Stimulated activated CD4-positive, alpha-beta T cell treated with anti-CD3 and anti-CD28 coated beads, Interleukin-15, amount 100 ng/mL, for 24 hours (primary cell): Measurements from ENCODE around the gene TBC1D13.
A peak's percentile ranks its signal among the peaks of the same experiment; 100 is the strongest.
"Not testable (repeated sequence)": the region's sequence is repeated elsewhere in the genome, so short reads cannot be mapped to it uniquely, and the experiment has no call there.

Experiments used
- DNase-seq: peaks from one replicate; pipeline ENCODE4 v3.0.0-alpha.2; 2020

The TBC1D13 gene, protein sequence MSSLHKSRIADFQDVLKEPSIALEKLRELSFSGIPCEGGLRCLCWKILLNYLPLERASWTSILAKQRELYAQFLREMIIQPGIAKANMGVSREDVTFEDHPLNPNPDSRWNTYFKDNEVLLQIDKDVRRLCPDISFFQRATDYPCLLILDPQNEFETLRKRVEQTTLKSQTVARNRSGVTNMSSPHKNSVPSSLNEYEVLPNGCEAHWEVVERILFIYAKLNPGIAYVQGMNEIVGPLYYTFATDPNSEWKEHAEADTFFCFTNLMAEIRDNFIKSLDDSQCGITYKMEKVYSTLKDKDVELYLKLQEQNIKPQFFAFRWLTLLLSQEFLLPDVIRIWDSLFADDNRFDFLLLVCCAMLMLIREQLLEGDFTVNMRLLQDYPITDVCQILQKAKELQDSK

DNA sequence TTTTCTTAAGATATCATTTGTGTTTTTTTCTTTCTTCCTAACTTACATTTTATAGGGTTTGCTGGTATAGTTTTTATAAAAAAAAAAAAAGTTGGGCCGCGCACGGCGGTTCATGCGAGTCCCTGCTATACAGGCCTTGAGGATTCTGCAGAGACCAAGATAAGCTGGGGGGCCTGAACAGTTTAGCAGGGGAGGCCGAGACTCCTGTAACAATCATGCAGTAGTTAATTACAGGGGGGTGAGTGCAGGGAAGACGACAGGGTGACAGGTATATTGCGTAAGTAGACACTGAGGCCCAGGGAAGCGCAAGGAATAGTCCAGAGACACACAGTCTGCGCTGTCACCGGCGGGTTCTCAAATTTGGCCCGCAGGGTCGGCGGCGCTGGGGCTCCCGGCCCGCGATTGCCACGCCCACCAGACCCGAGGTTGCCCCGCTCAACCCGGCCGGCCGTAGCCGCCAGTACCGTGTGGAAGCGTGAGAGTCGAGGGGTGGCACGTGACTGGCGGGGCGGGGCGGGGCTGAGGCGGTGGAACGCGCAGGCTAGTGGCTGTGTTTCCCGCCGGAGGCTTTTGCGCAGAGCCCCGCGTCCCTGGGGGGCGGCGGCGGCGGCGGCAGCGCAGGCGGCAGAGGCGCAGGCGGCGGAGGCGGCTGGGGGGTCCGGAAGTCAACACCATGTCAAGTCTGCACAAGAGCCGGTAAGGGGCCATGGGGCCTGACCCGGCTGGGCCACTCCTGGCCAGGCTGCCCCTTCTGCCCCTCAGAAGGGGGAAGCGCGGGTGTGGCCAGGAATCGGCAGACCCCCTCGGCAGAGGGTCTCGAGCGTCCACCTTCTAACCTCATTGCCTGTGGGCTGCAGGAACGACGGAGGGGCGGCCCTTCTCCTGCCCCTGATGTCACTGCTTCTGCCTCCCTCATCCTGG lies at the start of gene TBC1D13:
TSS of gene TBC1D13 (plus strand) at position 573 of the 921 bp plus-strand sequence. CDS start at position 674, 101 bp downstream.
- peak; percentile 94 for DNase-seq

DNA sequence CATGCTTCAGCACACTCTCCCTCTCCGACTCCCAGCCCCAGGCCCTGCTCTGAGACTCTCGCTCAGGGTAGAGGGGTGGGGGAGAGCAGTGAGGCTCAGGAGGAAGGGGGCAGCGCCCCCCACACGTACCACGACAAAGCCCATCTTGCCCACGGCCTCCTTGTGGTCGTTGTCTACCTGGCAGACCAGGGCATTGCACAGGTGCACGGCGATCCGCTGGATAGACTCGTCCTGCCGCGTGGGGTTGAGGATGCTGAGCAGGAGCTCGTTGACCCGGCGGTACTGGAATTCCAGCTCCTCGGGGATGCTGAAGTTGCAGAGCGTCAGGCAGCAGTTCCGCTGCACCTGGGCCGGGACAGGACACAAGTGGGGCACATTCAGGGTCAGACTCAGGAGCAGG lies 44.7 kb upstream of the TBC1D13 start:
- no peak for DNase-seq

DNA sequence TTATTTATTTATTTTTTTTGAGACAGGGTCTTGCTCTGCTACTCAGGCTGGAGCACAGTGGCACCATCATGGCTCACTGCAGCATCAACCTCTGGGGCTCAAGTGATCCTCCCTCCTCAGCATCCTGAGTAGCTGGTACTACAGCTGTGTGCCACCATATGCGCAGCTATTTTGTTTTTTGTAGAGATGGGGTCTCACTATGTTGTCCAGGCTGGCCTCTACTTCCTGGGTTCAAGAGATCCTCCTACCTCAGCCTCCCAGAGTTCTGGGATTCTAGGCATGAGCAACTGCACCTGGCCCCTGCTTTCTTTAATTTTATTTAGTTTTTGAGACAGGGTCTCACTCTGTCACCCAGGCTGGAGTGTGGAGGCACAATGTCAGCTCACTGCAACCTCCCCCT lies 43.6 kb upstream of the TBC1D13 start:
- DNase-seq, result no peak

DNA sequence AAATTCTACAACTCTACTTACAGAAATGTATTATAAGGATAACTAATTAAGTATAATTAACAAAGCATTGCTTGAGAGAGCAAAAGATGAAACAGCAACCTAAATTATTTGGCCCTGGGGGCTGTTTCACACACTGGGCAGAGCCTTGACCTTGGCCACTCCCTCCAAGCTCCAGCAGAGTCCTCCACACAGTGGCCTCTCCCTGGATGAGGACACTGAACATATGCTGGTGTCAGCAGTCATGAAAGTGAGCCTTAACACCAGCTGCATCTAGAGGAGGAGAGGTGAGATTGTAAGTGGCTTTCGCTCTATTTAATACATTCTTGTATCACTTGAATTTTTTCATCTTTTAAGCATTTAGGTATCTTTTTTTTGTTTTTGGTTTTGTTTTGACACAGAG lies 39.8 kb upstream of the TBC1D13 start:
- DNase-seq, result no peak

DNA sequence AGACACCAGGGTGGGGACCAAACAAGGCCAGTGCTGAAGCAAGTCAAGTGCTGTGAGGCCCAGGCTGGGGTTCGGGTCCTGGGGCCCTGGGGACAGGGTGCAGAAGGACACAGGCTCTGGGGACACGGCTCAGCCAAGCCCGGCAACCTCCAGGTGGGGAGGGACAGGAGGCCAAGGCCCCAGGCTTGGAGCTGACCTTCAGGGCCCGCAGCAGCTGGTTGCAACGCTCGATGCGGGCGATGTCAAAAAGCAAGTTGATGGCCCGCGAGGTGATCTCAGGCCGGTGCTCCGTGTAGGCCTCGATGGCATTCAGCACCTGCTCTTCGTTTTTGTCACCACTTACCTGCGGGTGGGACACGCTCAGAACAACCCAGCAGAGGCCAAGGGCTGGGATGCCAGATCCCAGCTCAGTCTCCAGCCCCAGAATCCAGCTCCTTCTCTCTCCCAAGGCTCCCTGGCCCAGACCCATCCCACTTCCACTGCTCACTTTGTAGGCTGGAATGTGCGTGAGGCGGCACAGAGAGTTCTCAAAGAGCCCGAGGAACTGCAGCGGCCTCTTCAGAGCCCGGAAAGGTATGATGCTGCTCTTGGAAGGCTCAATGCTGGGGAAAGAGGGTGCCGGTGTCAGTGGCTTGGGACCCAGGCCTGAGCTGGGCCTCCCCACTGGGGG lies 36.0 kb upstream of the TBC1D13 start:
- DNase-seq, result no peak

DNA sequence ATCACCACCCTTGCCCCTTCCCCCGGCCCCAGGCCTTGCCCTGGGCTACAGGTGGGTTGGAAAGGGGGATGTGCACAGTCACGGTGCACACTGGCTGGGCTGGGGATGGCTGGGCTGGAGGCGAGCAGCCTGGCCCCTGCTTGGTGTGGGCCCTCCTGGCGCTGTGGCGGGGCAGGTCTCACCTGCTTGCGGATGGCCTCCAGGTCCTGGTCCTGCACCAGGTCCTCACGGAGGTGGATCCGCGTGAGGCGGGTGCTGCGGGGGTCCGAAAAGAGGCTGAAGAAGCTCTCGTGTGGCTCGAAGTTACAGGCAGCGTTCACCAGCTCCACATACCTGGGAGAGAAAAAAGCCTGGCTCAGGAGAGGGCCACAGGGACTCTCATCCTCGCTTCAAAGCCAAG lies 33.4 kb upstream of the TBC1D13 start:
- DNase-seq, result no peak

DNA sequence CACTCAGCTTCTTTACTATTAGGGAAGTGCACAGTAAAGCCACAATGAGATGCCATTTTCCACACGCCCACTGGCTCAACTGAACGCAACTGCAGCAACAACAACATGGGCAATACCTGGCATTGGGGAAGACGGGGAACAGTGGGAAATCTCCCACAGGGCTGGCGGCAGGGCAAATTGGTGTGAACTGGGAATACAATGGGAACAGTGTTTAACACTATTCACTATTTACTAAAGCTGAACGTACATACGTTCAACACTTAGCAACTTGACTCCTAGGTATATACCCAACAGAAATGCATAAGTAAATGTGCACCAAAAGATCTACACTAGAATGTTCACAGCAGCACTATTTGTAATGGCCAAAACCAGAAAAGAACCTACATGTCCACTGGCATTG lies 29.5 kb upstream of the TBC1D13 start:
- no peak for DNase-seq

DNA sequence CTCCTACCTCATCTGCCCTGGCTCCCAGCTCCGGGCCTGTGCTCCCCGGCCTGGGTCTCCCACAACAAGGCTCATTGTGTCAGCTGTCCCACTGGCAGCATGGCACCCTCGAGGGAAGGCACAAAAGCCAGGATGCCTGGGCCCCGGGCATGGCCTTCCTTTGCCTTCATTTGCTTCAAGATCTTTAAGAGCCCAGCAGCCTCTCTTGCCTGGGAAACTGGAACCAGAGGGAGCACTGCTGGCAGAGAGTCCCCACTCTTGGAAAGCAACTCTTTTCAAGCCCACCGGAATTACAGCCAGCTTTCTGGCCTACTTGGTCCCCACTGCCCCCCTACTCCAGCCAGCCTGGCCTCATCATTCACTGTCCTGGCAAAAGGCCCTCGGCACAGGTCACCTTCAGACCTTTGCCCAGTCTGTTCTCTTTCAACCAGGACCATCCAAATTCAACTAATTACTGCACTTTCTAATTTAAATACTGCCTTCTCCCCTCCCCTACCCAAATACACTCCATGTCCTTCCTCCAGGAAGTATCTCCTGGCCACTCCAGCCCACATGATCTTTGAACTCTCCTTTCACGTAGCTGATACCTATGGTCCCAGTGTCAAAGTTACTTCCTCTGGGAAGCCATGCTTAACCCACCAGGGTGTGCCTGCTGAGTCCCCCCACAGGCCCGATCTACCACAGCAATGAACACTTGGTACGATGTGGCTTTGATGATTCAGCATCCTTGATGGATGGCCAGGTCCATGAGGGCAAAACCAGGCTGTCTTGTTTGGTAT lies 24.2 kb upstream of the TBC1D13 start:
- DNase-seq, result no peak

DNA sequence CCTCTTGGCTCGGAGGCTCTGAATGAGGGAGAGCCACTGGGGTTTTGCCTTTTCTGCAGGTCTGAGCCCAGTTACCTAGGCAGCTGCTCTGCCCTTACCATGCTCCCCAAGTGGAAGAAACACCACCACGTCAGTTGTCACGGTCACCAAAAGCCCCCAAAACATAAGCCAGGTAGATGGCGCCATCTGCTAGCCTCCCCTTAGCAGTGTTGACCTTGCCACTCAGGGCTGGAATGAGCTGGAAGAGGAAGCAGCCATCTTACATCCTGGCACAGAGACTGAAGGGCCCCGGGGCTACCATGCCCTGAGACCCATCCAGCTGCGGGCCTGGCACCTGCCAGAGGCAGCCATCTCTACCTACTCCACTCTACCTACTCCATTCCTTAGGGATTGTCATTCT lies 22.7 kb upstream of the TBC1D13 start:
- no peak for DNase-seq

DNA sequence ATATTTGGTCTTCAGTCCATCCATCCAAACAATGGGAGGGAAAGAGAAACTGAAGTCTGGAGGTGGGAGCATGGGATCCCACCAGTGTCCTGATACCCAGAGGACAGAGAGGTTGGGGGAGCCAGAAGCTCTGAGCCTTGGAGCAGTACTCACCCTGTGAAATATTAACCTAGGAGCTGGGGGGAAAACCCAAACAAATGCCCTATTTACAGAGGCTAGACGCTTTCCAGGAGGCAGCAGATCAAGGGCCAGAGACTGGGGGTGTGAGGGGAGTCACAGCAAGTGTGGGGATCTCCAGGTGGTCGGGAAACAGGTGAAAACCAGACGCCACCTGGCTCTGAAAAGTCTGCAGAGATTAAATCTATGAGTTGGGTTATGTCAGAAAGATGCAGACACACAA lies 21.6 kb upstream of the TBC1D13 start:
- DNase-seq, result no peak

DNA sequence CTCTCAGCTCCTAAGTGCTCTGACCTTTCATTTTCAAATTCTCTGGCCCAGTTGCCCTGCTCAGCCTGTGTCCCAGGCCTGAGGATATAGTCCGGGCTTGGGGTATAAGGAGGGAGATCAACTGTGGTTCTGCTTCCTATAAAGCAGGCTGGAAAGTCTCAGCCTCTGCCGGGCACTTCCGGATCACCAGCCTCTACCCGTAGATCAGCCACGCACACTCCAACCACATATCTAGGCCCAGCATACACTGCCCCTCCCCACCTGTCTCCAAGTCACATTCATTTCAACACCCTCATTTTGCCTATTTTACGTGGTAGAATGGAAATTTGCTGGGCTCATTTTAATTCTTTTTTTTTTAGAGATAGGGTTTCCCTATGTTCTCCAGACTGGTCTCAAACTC lies 18.4 kb upstream of the TBC1D13 start:
- no peak for DNase-seq

DNA sequence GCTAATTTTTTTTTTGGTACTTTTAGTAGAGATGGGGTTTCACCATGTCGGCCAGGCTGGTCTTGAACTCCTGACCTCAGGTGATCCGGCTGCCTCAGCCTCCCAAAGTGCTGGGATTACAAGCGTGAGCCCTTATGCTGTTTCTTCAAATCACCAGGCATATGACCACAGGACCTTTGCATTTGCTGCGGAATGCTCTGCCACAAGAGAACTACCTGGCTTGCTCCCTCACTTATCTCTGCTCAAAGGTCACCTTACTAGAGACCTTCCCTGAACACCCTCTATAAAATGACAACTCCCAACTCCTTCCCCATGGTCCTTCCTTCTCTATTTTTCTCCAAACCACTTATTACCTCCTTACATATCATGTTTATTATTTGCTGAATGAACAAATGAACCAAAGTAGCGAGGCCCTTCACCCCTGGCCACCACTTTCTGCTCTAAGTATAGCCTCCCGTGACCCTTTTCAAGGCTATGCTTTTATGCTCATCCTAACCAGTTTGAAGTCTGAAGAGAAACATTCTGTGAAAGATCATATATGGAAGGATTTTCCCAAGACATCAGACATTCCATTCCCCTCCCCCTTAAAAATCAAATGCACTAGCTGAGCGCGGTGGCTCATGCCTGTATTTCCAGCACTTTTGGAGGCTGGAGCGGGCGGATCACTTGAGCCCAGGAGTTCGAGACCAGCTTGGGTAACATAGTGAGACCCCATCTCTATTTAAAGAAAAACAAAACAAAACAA lies 16.6 kb upstream of the TBC1D13 start:
- DNase-seq, result no peak

DNA sequence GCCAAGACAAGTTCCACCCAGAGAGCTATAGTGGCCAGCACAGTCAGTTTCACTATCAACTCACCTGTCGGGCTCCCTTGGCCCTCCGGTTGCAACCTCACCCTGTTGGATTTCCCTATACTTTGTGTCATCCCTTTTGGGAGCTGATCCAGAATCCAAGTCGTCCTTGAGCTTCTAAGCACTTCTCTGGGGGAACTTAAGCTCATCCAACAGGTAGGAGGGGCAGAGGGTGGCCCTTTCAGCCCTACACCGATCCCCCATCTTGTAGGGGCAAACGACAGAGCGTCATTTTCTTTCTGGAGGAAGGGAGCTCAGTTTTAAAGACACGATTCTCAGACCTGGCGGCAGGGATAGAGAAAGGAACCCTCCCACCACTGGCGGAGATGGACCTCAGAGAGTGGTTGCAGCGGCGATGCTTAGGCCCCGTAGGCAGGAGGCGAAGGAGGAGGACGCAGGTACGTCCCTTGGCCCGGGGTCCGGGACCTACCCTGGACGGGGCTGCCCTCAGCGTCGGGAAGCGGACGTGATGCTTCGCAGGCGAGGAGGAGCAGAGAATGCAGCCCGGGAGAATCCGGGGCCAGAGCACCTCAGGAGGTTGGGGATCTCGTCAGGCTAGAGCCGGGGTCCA lies 15.8 kb upstream of the TBC1D13 start:
- peak; percentile 18 for DNase-seq

DNA sequence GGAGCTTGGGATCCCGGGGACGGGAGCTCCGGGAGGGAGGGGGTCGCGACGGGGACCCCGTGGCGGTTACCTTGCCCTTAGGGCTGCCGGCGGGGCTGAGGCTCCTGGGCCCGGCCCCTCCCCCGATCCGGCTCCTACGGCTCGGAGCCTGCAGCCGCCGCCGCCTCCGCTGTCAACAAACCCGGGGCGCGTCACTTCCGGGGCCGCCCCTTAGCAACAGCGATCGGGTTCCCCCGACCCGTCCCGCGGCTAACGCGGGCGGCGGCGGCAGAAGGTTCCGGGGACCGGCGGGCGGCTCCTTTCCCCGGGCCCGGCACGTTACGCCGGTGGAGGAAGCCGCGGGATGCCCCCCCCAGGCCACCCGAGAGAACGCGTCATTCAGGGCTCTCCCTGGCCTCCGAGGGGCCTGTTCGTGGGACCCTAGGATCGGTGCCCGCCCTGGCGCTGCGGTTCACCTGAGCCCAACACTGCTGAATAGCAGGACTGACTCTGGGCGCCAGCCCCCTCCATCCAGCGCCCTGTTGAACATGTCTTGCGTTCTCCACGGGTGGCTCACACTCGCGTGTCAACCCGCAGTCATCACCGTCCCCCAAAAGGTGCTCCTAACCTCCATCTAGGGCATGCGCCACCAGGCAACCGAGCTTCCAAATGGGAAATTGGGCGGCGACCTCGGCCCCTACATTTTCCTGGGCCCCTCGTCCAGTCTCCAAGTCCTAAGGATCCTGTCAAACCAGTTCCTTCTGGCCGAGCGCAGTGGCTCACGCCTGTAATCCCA lies 15.1 kb upstream of the TBC1D13 start, which contains the start of gene ZER1:
TSS of gene ZER1 (minus strand) at position 183 of the 775 bp plus-strand sequence. CDS start 16,362 bp downstream, outside the sequence.
- DNase-seq, result peak; percentile 96

DNA sequence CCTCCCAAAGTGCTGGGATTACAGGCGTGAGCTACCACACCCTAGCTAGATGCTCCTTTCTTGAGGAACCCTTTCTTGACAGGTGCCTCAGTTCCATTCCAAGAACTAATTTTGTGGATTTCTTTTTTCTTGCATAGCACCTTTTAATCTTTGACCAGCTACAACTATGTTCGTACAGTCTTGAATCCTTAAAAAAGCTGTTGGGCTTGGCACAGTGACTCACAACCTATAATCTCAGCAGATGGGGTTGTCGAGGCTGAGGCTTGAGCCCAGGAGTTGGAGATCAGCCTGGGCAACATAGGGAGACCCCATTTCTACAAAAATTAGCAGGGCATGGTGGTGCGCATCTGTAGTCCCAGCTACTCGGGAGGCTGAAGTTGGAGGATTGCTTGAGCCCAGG lies 14.0 kb upstream of the TBC1D13 start:
- DNase-seq, result no peak

DNA sequence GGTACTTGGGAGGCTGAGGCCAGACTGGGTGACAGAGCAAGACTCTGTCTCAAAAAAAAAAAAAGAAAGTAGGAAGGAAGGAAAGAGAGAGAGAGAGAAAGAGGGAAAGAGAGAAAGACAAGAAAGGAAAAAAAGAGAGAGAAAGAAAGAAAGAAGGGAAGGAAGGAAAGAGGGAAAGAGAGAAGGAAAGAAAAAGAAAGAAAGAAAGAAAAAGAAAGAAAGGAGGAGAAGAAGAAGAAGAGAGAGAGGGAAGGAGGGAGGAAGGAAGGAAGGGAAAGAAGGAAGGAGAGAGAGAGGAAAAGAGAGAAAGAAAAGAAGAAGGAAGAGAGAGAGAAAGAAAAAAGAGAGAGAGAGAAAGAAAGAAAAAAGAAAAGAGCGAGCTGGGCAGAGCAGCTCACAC lies 12.2 kb upstream of the TBC1D13 start:
- DNase-seq, result no peak

DNA sequence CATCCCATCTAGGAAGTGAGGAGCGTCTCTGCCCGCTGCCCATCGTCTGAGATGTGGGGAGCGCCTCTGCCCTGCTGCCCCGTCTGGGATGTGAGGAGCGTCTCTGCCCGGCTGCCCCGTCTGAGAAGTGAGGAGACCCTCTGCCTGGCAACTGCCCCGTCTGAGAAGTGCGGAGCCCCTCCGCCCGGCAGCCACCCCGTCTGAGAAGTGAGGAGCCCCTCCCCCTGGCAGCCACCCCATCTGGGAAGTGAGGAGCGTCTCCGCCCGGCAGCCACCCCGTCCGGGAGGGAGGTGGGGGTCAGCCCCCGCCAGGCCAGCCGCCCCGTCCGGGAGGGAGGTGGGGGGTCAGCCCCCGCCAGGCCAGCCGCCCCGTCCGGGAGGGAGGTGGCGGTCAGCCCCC lies 7.0 kb upstream of the TBC1D13 start:
- not testable (repeated sequence) for DNase-seq

DNA sequence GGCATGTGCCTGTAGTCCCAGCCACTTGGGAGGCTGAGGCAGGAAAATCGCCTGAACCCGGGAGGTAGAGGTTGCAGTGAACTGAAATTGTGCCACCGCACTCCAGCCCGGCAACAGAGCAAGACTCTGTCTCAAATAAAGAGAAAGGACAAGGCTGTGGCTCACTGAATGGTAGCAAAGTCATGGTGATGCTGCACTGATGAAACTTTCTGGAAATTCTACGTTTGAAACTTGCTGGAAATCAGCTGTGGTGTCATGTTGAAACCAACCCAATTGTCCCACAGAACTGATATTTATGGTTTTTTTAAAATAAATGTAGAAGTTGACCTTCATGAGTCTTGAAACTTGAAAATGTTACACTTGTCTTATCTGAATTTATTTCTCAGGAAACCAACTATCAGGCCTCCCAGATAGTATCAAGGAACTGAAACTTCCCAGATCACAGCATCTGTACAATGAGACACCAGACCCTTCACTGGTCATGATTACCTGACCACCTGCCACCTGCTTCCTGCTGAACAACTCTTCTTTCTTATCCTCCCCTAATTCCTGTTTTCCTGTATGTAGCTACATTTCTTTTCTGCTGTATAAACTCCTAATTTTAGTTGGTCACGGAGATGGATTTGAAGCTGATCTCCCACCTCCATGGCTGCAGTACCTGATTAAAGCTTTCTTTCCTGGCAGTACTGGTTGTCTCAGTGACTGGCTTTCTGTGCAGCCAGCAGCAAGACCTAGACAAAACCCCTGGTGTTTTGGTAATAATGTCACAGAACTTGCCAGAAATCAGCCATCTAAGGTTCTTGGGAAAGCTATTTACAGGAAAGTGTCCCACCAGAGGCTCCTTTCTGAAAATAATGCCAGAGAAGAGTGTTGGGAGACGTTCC lies 5.6 kb upstream of the TBC1D13 start:
- DNase-seq, result no peak

DNA sequence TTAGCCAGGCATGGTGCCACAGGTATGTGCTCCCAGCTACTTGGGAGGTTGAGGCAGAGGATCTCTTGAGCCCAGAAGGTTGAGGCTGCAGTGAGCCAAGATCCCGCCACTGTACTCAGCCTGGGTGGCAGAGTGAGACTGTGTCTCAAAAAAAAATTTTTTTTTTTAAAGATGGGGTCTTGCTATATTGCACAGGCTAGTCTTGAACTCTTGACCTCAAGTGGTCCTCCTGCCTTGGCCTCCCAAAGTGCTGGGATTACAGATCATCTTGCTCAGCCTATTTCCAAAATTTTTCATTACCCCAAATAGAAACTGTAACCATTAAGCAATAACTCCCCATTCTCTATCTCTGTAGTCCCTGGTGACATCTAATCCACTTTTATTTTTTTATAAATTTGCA lies 4.4 kb upstream of the TBC1D13 start:
- DNase-seq, result no peak
